GM12801 (cell line): ENCODE data around the gene DENND1C.

ENCODE experiments used
- TF ChIP-seq, protein P1 (sequence below): IDR thresholded peaks from one replicate; pipeline ENCODE4 v1.5.1; 2011; ENCODE audit warnings: control low read depth; ENCODE audit not compliant: insufficient read length; ENCODE audit errors: extremely low read depth

The DENND1C gene

DNA sequence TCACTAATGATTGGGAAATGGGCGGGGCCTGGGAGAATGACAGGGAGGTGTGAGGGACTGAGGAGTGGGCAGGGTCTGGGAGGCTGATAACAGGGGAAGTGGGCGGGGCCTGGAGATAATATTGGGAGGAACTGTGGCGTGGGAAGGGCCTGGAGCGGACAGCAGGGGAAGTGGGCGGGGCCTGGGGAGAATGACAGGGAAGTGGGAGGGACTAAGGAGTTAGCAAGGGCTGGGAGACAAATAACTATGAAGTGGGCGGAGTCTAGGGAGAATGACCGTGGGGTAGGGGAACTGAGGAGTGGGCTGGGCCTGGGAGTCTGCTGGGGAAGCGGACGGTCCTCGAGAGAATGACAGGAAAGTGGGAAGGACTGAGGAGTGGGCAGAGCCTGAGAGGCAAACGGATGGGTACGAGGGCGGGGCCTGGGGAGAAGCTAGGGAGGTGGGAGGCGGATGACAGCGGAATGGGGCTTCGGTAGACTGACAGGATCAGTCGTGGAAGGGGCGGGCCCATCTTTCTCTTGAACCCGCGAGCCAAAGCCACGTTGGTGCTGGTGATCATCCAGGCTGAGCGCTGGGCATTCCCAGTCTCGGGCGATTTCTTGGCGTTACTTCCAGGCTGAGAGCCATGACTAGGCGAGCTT lies 34.6 kb upstream of the DENND1C start:
- TF ChIP-seq, protein P1, sequence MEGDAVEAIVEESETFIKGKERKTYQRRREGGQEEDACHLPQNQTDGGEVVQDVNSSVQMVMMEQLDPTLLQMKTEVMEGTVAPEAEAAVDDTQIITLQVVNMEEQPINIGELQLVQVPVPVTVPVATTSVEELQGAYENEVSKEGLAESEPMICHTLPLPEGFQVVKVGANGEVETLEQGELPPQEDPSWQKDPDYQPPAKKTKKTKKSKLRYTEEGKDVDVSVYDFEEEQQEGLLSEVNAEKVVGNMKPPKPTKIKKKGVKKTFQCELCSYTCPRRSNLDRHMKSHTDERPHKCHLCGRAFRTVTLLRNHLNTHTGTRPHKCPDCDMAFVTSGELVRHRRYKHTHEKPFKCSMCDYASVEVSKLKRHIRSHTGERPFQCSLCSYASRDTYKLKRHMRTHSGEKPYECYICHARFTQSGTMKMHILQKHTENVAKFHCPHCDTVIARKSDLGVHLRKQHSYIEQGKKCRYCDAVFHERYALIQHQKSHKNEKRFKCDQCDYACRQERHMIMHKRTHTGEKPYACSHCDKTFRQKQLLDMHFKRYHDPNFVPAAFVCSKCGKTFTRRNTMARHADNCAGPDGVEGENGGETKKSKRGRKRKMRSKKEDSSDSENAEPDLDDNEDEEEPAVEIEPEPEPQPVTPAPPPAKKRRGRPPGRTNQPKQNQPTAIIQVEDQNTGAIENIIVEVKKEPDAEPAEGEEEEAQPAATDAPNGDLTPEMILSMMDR, result no peak

DNA sequence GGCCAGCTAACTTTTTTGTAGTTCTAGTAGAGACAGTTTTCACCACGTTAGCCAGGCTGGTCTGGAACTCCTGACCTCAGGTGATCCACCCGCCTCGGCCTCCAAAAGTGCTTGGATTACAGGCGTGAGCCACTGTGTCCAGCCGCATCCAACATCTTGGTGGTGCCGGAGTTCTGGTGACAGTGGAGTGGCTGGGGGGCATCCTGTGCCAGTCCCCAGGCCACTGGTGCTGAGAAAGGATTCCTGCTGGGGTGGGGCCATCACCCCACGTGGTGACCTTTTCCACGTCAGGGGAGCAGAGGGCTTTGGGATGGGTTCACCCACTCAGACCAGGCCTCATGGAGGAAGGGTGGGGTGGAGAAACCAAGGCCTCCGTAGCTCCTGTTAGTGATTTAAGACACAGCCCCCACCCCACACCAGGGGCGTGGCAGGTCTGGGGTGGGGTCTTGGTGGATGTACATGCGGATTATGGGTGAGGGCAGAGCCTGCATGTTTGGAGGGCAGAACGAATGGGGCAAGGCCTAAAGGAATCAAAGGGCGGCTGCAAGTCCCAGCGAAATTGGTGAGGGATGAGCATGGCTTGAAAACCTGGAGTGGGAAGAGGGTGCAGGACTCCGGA lies 33.4 kb upstream of the DENND1C start:
- TF ChIP-seq, protein P1, result no peak

DNA sequence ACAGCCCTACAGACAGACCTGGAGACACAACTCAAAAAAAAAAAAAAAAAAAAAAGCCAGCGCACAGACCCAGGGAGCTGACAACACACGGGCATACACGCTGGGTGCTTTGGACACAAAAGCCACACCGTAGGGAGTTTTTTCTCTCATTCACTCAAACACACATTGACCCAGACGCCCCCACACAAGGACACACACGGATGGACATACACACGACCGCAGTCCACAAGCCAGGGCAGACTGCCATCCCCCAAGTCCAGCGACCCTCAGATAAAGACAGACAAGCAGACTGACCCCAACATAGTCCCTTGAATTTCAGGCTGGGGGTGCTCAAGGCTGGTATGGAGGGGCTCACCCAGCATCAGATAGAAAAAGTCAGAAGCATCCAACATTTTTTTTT lies 32.5 kb upstream of the DENND1C start:
- TF ChIP-seq, protein P1, result no peak

DNA sequence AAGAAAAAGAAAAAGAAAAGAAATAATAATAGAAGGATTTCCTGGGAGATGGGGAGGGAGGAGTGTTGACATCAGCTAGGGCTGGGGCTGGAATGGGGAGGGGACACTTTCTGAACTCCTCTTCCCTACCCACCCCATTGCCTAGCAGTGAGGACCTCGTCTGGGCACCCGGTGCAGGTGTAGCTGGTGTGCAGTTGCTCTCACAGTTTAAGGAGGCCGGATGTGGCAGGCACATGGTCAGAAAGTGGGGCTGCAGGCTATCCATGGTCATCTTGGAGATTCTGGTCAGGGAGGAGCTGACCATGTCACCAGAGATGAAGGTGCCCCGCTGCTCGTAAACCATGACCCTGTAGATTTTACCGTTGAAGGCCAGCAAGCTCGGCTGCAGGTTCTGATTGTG lies 29.0 kb upstream of the DENND1C start:
- TF ChIP-seq, protein P1, result no peak

DNA sequence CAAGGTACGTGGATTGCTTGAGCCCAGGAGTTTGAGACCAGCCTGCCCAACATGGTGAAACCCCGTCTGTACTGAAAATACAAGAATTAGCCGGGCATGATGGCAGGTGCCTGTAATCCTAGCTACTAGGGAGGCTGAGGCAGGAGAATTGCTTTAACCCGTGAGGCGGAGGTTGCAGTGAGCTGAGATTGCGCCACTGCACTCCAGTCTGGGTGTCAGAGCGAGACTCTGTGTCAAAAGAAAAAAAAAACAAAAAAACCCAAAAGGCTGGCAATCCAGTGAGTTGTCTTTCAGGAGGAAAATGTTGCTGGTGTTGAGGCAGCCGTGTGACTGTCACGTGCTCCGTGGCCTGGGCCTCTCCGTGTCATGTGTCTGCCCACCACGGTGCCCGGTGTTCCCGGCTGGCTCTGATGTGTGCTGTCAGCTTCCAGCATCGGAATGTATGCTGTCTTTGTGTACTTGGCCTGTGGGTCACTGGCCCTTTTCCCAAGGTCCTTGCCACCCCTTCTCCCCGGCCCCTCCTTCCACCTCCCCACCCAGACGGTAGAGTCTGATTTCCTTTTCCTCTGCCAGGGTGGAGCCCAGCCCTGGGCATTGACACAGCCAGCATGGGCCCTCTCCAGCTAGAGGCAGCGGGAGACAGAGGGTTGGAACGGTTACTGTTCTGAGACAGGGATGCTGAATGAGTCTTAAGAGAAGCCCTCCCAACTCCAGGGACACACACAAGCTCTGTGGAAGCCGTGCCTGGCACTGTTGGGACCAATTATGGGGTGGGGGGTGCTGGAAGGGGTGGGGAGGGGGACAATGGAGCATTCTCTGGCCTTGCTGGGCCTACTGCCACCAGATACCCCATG lies 27.8 kb upstream of the DENND1C start:
- TF ChIP-seq, protein P1, result no peak

DNA sequence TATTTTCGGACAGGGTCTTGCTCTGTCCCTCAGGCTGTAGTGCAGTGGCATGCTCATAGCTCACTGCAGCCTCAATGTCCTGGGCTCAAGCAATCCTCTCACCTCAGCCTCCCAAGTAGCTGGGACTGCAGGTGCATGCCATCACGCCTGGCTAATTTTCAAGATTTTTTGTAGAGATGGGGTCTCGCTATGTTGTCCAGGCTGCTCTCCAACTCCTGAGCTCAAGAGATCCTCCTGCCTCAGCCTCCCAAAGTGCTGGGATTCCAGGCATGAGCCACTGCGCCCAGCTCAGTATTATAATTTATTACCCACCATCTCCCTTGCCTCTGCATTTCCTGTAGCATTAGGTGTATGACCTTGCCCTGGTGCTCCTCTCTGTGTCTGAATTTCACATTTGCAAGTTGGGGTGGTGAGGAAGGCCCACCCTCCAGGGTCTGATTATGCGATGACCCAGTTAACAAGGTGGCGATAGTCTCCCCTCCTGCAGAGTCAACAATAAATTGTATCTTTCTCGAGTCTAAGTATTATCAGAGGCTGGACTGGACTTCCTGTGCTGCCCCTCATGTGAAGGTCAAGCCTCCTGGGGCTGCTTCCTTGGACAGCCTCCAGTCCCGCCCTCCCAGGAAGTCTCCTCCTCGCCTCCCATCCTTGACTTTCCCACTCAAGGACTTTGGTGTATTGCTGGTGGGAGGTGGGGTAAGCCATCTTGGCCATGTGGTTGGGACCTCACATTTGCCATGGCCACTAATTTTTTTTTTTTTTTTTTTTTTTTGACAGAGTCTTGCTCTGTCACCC lies 22.0 kb upstream of the DENND1C start:
- TF ChIP-seq, protein P1, result no peak
